HepG2 (cell line): ENCODE data around the gene ZFP82. TPM values are rescaled to one million over a fixed set of nuclear protein-coding genes. Genes with fewer than 3 reads are reported as not detected.

ENCODE experiments used
- ATAC-seq: fragments of 200-7000 bp; cut with Tn5 transposase; 3 replicates; pipeline ENCODE4 v1.9.1; 2020; ENCODE audit warnings: mild to moderate bottlenecking, moderate library complexity
- BruUV-seq: library from RNA; stranded (reverse); fragments of 400-500 nt; replicated peaks from 2 replicates; lab custom pipeline; 2021; lab: Mats Ljungman, UMichigan
- CTCF ChIA-PET: fragments of 300-600 bp; formaldehyde crosslinking; extraction: SDS; loops from one replicate; lab custom pipeline; 2021; ENCODE audit warnings: low total read pairs, inconsistent platforms, low intra/inter-chr PET ratio; lab: Yijun Ruan, JAX
- POLR2A ChIA-PET: fragments of 350-600 bp; sonication (Branson Sonifier 250); formaldehyde crosslinking; loops from one replicate; lab custom pipeline; 2020; ENCODE audit warnings: antibody characterized with exemption, inconsistent platforms; lab: Yijun Ruan, JAX
- DNase-seq: peaks from one replicate; pipeline ENCODE4 v3.0.0-alpha.2; 2015; ENCODE audit warnings: low spot score
- FAIRE-seq: peaks from 3 replicates; lab custom pipeline; 2011; peaks lifted over from hg19 to GRCh38; lab: Jason Lieb, UNC
- H2AFZ ChIP-seq: one replicate; pipeline ENCODE4 v1.6.1; 2011; ENCODE audit warnings: low read length, inconsistent platforms
- H3K27ac ChIP-seq: fragments of 300-600 bp; 3 replicates; pipeline ENCODE4 v1.8.0; 2011; ENCODE audit warnings: mixed run types, mild to moderate bottlenecking, mixed read lengths, low read length, inconsistent platforms; ENCODE audit not compliant: insufficient read depth; ENCODE audit errors: extremely low read length
- H3K27me3 ChIP-seq, 2 experiments: fragments of 200-600 bp in 1 of 2; 2 replicates in 1 of 2; 3 replicates in 1 of 2; pipeline versions ENCODE4 v1.6.0 to v1.8.0; 2011; ENCODE audit warnings: low read length in 2 of 2, mild to moderate bottlenecking in 2 of 2, moderate library complexity in 2 of 2, inconsistent platforms in 1 of 2; ENCODE audit not compliant: insufficient read depth in 2 of 2, control insufficient read depth in 1 of 2
- H3K36me3 ChIP-seq, 2 experiments: fragments of 200-600 bp in 1 of 2; replicated peaks in 1 of 2; 2 replicates in 1 of 2; 3 replicates in 1 of 2; pipeline versions ENCODE4 v1.5.1 to v1.8.0; 2011; ENCODE audit warnings: low read length in 2 of 2, inconsistent platforms in 1 of 2; ENCODE audit not compliant: insufficient read depth in 2 of 2, control insufficient read depth in 1 of 2
- H3K4me1 ChIP-seq: 2 replicates; pipeline ENCODE4 v1.5.1; 2012; ENCODE audit warnings: low read length, inconsistent platforms; ENCODE audit not compliant: insufficient read depth
- H3K4me2 ChIP-seq: 2 replicates; pipeline ENCODE4 v1.6.0; 2011; ENCODE audit warnings: low read depth, low read length, inconsistent platforms
- H3K4me3 ChIP-seq, 3 experiments: fragments of 200-600 bp in 1 of 3; sonication (generic), shearing (Covaris generic) in 1 of 3; replicated peaks in 1 of 3; 2 replicates each; pipeline ENCODE4 v1.5.1; 2011 to 2016; ENCODE audit warnings: low read length in 3 of 3, inconsistent platforms in 2 of 3, low read depth in 2 of 3, mild to moderate bottlenecking in 2 of 3, control low read depth in 1 of 3, mixed read lengths in 1 of 3; ENCODE audit not compliant: insufficient read depth in 1 of 3
- H3K79me2 ChIP-seq: one replicate; pipeline ENCODE4 v1.6.1; 2011; ENCODE audit warnings: low read length, inconsistent platforms; ENCODE audit not compliant: insufficient read depth
- H3K9ac ChIP-seq: 2 replicates; pipeline ENCODE4 v1.6.0; 2011; ENCODE audit warnings: mild to moderate bottlenecking, low read depth, low read length, inconsistent platforms; ENCODE audit not compliant: insufficient read depth
- H3K9me3 ChIP-seq: 2 replicates; pipeline ENCODE4 v1.5.1; 2012; ENCODE audit warnings: mild to moderate bottlenecking, low read length
- H4K20me1 ChIP-seq: 2 replicates; pipeline ENCODE4 v1.6.0; 2011; ENCODE audit warnings: inconsistent platforms, mild to moderate bottlenecking, low read length, moderate library complexity; ENCODE audit not compliant: insufficient read depth
- HHEX ChIP-seq: IDR thresholded peaks from 2 replicates; pipeline ENCODE4 v1.6.1; 2016; ENCODE audit warnings: control low read depth
- KDM3A ChIP-seq: IDR thresholded peaks from 2 replicates; pipeline ENCODE4 v1.6.1; 2018; ENCODE audit warnings: low read depth, missing compliant biosample characterization
- NR1H2 ChIP-seq: sonication (generic); formaldehyde crosslinking; IDR thresholded peaks from 2 replicates; pipeline ENCODE4 v1.8.1; 2022; ENCODE audit warnings: low read depth, missing genetic modification reagents, borderline replicate concordance
- PRPF4 ChIP-seq: fragments of 200-400 bp; formaldehyde crosslinking; IDR thresholded peaks from 2 replicates; pipeline ENCODE4 v1.6.1; 2016; ENCODE audit warnings: low read length, low read depth; ENCODE audit not compliant: poor library complexity, severe bottlenecking
- RARA ChIP-seq: IDR thresholded peaks from 2 replicates; pipeline ENCODE4 v1.6.1; 2016; ENCODE audit warnings: missing genetic modification reagents, missing compliant biosample characterization
- SRF ChIP-seq: IDR thresholded peaks from 2 replicates; pipeline ENCODE4 v1.6.1; 2011; ENCODE audit warnings: mild to moderate bottlenecking, low read depth, low read length, moderate library complexity
- ZNF274 ChIP-seq: sonication (generic); formaldehyde crosslinking; IDR thresholded peaks from 2 replicates; pipeline ENCODE4 v1.5.1; 2020; ENCODE audit warnings: mild to moderate bottlenecking, missing genetic modification reagents
- ZNF598 ChIP-seq: sonication (generic); formaldehyde crosslinking; IDR thresholded peaks from 2 replicates; pipeline ENCODE4 v1.5.1; 2020; ENCODE audit warnings: mild to moderate bottlenecking, missing genetic modification reagents, borderline replicate concordance
- whole genome bisulfite sequencing: methylation state at CpG from one replicate; pipeline ENCODE4 v1.1.6; 2017; ENCODE audit warnings: low lambda C conversion rate; 5-methylcytosine and 5-hydroxymethylcytosine counted together
- in situ Hi-C: cut with HindIII; loops from 2 replicates; pipeline ENCODE4 v1.10.0; 2017; ENCODE audit warnings: low pct_unique_long_range_greater_than_20kb; ENCODE audit not compliant: extremely low pct_ligation_motif_present
- intact Hi-C: fragments of 100-400 bp; cut with micrococcal nuclease; formaldehyde crosslinking; loops from one replicate; pipeline ENCODE4 v1.10.0; 2022; ENCODE audit not compliant: unreplicated experiment
- polyA plus RNA-seq, 8 experiments: library from polyadenylated mRNA; depleted of rRNA in 3 of 8; stranded (reverse) in 7 of 8; unstranded in 1 of 8; fragments of >200 nt; fragmentation: Illumina TruSeq in 4 of 8; extraction: Trizol in 4 of 8; gene quantifications; 2 replicates each; pipeline versions ENCODE4 v1.2.1 to v1.2.3, GENCODE V29; 2011 to 2016; ENCODE audit warnings: low read depth in 4 of 8, missing spikeins in 1 of 8, mixed read lengths in 1 of 8; ENCODE audit not compliant: insufficient read depth in 1 of 8
- total RNA-seq, 5 experiments: library from RNA; depleted of rRNA; stranded (reverse); fragments of >200 nt; fragmentation: Illumina TruSeq; extraction: Trizol; gene quantifications; 2 replicates each; pipeline ENCODE4 v1.2.3, GENCODE V29; 2016; ENCODE audit warnings: low read depth in 1 of 5
- TF ChIP-seq, protein P1 (sequence below): IDR thresholded peaks from 2 replicates; pipeline ENCODE4 v1.6.1; 2016; ENCODE audit warnings: low read depth, control low read depth

The ZFP82 gene
- total and polyA plus RNA-seq, 2 of the 13 experiments (the other 11 are each of a cell fraction or from before 2014, with no cell fraction given): 1.7 to 4.3 TPM

DNA sequence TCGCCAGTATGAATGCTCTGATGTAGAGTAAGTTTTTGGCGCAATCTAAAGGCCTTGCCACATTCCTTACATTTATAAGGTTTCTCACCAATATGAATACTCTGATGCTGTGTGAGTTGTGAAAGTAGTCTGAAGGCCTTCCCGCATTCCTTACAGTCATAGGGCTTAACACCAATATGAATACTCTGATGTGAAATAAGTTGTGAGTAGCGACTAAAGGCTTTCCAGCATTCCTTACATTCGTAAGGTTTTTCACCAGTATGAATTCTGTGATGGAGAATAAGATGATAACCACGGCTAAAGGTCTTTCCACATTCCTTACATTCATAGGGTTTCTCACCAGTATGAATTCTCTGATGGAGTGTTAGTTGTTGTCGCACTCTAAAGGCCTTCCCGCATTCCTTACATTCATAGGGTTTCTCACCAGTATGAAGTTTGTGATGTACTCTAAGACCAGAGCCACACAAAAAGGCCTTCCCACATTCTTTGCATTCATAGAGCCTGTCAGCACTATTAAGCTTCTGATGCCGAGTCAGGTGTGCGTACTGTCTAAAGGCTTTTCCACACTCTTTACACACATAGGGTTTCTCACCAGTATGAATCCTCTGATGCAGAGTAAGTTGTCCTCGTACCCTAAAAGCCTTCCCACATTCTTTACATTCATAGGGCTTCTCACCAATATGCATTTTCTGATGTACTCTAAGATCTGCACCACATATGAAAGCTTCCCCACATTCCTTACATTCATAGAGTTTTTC, 25.3 kb downstream of the ZFP82 start:
- no peak overlapping the region for H2AFZ ChIP-seq
- POLR2A ChIA-PET: no interaction called here
- no peak overlapping the region for H3K9ac ChIP-seq
- in situ Hi-C loops (no loop called here), intact Hi-C loops (no loop called here)
- no peak overlapping the region for H3K4me3 ChIP-seq
- no peak overlapping the region for H3K27ac ChIP-seq
- CTCF ChIA-PET: no interaction called here
- 66% methylated on average over 11 of the region's 11 CpGs for WGBS
- no peaks in the 10 kb centered on the region for H3K79me2 ChIP-seq
- peaks cover 8 to 10% of the 10 kb centered on the region in 2 experiments; a peak in 4 of 5 replicates for H3K36me3 ChIP-seq
- no peaks in the 10 kb centered on the region for H3K27me3 ChIP-seq
- no peaks in the 10 kb centered on the region for H3K4me1 ChIP-seq
- peaks cover 75% of the 10 kb centered on the region for H3K9me3 ChIP-seq
- FAIRE-seq: no peak
- no peaks in the 10 kb centered on the region for H4K20me1 ChIP-seq
- BruUV-seq: TSS peak; percentile 30
- H3K4me2 ChIP-seq: no peak overlapping the region
- no peak for ATAC-seq
- DNase-seq: no peak
- TF ChIP-seq HHEX (CRISPR knock-in tag) (no peak), ZNF274 (CRISPR knock-in tag) (peak; percentile 87; the same call in 1 of the 2 replicates), RARA (CRISPR knock-in tag) (no peak)
- TF ChIP-seq, all 625 proteins: peak for 1

DNA sequence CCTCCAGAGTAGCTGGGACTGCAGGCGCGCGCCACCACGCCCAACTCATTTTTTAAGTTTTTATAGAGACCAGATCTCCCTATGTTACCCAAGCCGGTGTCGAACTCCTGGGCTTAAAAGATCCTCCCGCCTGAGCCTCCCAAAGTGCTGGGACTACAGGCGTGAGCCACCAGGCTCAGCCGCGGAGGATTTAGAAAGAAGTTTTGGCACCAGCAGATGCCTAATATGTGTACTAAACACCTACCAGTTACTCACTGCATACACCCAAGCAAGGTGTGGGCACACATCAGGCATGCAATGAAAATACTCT, 39.0 kb downstream of the ZFP82 start:
- no TSS peak for BruUV-seq
- Histone ChIP-seq H4K20me1 (no peaks in the 10 kb centered on the region), H3K4me2 (peak overlapping the region; percentile 58), H3K27me3 (no peaks in the 10 kb centered on the region; a peak in 1 of 5 replicates), H3K79me2 (peaks cover 6% of the 10 kb centered on the region), H3K9me3 (no peaks in the 10 kb centered on the region), H3K4me3 (peak overlapping the region; percentile 68 to 85 (median 81); a peak in 5 of 6 replicates), H2AFZ (no peak overlapping the region), H3K9ac (peak overlapping the region; percentile 77), H3K36me3 (no peaks in the 10 kb centered on the region), H3K27ac (peak overlapping the region; percentile 83), H3K4me1 (peaks cover 20% of the 10 kb centered on the region)
- ChIA-PET POLR2A (interaction anchor here (0.6 to 2.9 kb wide), 6 partner anchors 19 to 471 kb away, joined by 3 to 25 read pairs (median 5); partner anchors contain the start of genes ZFP82, ZNF146, ZNF260 and ZNF345), CTCF (no interaction called here)
- in situ Hi-C loops (no loop called here), intact Hi-C loops (loop anchor here (2.0 kb wide), 1 partner anchor 109 kb away; the partner anchor contains the start of gene ZNF566)
- 86% methylated on average over 5 of the region's 10 CpGs for WGBS
- TF ChIP-seq ZNF598 (CRISPR knock-in tag) (0 out of 2 replicates have a peak, but pooled peaks have one; percentile 30), KDM3A (0 out of 2 replicates have a peak, but pooled peaks have one; percentile 1), SRF (no peak), NR1H2 (CRISPR knock-in tag) (0 out of 2 replicates have a peak, but pooled peaks have one; percentile 30), PRPF4 (peak; percentile 34)
- TF ChIP-seq, protein P1, sequence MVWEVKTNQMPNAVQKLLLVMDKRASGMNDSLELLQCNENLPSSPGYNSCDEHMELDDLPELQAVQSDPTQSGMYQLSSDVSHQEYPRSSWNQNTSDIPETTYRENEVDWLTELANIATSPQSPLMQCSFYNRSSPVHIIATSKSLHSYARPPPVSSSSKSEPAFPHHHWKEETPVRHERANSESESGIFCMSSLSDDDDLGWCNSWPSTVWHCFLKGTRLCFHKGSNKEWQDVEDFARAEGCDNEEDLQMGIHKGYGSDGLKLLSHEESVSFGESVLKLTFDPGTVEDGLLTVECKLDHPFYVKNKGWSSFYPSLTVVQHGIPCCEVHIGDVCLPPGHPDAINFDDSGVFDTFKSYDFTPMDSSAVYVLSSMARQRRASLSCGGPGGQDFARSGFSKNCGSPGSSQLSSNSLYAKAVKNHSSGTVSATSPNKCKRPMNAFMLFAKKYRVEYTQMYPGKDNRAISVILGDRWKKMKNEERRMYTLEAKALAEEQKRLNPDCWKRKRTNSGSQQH: no peak
- ATAC-seq: no peak
- no peak for FAIRE-seq
- no peak for DNase-seq
